Nucleus accumbens (tissue), 56 donors: Measurements from ENCODE around the gene MYO18B.

ENCODE experiments used
- DNase-seq, 56 donors: peaks; one replicate each; lab custom pipeline; 2025; lab: John Stamatoyannopoulos, UW

MYO18B gene

DNA sequence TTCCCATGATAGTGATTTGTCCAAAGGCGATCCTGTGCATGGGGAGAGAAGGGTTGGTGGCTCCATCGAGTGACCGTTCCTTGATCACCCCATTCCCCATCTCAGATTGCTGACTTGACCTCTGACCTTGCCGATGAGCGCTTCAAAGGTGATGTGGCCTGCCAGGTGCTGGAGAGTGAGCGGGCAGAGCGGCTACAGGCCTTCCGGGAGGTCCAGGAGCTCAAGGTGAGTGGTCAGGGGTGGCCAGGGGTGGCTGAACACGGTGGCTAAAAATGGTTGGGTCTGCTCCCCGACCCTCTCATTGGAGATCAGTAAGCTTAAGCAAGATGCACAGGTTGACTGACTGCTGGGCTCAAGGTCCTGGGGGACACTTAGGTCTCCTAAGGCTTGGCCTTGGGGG is 148.7 kb downstream of the MYO18B start:
- no peak for DNase-seq

DNA sequence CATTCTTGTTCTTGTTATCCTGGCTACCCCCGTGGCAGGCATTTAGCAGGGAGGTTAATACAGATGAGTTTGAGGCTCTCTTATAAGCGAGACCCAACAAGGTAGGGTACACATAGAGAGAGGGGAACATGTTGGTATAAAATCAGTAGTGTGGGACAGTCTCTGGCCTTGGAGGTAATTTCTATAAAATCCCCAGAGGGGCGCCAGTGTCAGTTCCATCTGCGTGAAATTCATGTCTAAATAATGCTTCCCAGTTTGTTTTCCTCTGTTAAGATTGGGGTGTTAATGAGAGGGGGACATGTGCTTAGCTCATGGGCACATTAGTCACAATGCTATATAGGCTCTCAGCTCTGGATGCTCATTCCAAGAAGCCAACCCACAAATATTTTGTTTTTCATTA is 150.7 kb downstream of the MYO18B start:
- DNase-seq = no peak

- DNase-seq = no peak
These were observed 153.7 kb downstream of the MYO18B start for GRCh38 chr22:25895678-25896077.

- no peak for DNase-seq
These were observed 154.1 kb downstream of the MYO18B start for GRCh38 chr22:25896098-25896497.

GRCh38 chr22:25896592-25896991 is 154.6 kb downstream of the MYO18B start:
- DNase-seq = no peak

DNA sequence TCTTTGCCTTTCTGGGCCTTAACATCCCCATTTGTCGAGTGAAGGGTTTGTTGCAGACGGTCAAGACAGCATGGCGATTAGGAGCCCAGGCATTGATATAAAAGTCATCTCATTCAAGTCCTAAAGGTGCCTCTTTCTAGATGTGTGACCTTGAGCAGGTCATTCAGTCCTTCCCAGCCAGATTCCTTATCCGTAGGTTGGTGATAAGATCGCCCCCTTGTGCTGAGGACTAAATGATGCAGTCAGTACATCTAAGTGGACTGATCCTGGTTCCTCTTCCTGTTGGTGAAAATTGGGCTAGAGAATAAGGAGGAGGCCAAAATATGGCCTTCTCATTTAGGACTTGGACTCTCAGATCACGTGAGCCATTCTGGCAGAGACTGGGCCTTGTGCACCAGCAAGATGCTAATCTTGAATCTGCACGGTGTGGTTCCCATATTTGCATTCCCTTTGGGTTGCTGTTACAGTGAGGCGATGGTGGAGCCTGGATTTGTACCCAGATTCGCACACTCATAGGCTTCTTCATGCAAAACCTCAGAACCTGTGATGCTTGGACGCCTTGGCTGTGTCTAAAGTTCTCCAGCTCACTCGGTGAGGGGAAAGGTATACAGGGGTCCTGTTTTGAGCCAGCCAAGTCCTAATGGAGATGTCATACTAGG is 156.8 kb downstream of the MYO18B start:
- no peak for DNase-seq

DNA sequence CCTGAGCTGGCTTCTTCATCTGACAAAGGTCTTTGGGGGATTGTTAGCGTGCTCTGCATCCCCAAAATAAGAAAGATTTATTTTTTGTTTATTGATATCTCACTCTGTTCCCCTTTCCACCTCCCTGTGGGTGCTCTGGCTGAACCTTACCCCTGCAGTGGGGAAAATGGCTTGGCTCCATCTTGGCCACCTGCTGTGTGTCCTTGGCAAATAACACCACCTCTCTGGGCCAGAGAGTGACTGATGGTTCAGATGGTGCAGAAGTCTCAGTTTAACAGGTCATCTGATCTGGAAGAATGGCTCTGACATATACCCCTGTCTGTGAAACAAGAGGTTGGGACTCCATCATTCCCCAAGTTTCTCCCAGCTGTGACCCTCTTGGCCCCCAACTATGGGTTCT is 157.6 kb downstream of the MYO18B start:
- no peak for DNase-seq

- no peak for DNase-seq
These were observed 158.4 kb downstream of the MYO18B start for GRCh38 chr22:25900390-25900789.

DNA sequence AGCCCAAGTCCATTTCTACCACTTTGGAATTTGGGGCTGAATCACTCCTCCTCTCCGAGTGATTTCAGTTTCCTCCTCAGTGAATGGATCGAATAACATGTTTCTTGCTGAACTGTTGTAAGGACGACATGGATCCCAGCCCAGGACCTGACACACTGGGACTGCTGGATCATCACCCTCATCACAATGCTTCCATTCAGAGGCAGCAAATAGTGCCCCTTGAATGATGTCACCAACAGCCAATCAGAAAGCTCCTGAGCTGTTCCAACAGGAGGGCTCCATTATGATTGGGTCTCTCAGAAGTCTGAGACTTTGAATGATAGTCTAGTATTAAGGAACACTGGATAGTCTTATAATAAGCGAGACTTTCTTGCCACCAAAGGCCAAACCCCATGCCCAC is 158.9 kb downstream of the MYO18B start:
- DNase-seq = peak in 49 of 56 donors; percentile 8 to 87 (median 58)

DNA sequence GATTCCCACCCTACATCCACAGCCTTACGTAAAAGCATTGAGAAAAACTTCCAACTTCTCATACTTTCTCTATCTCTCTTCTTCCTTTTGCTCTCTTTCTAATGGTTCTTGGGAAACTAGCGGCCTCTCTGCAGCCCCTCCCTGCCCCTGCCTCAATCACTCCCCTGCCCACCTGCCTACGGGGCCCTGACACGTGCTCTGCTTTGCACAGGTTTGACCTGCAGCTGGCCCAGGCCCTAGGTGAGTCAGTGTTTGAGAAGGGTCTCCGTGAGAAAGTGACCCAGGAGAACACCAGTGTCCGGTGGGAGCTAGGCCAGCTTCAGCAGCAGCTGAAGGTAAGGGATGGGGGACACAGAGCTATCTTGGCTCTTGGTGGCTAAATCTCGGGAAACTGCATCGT is 160.4 kb downstream of the MYO18B start:
- DNase-seq = no peak

DNA sequence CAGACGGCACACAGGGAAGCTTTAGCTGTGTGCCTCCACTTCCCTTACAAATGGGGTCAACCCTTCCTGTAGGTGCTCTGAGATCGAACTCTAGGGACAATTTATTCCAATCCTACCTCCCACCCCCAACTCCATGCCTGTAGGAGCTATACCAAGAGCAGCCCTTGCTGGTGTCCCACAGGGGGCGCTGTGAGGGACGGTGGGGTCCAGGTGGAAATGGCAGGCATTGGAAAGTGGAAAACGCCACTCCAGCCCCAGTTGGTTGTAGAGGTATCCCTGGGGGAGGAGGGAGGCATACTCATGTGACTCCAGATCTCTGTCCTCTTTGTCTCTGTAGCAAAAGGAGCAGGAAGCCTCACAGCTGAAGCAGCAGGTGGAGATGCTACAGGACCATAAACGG is 161.3 kb downstream of the MYO18B start:
- DNase-seq = no peak

- no peak for DNase-seq
These were observed 166.2 kb downstream of the MYO18B start for GRCh38 chr22:25908212-25908611.

DNA sequence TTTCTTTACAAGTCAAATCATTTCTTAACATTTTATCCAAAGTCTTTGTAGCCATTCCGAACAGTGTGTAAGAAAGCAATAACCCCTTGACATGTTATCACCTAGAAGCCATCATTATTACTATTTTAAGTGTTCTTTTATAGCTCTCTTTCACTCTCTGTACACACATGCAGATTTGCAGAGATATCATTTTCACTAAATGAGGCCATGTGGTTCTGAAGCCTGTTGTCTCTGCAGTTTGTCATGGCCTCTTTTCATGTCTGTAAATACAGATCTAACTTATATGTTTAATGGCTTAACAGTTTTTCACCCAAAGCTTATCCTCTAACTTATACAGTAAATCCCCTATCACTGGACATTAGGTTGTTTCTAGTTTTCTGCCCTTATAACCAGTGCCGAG is 166.8 kb downstream of the MYO18B start:
- DNase-seq = no peak

- no peak for DNase-seq
These were observed 167.8 kb downstream of the MYO18B start for GRCh38 chr22:25909614-25910387.

GRCh38 chr22:25911243-25911972 is 169.4 kb downstream of the MYO18B start:
- DNase-seq = no peak

- DNase-seq = no peak
These were observed 177.5 kb downstream of the MYO18B start for GRCh38 chr22:25919452-25919851.

- DNase-seq = no peak
These were observed 180.2 kb downstream of the MYO18B start for GRCh38 chr22:25922141-25922540.

GRCh38 chr22:25923914-25924313 is 181.9 kb downstream of the MYO18B start:
- DNase-seq = peak in 2 of 56 donors; percentile 5 to 12

DNA sequence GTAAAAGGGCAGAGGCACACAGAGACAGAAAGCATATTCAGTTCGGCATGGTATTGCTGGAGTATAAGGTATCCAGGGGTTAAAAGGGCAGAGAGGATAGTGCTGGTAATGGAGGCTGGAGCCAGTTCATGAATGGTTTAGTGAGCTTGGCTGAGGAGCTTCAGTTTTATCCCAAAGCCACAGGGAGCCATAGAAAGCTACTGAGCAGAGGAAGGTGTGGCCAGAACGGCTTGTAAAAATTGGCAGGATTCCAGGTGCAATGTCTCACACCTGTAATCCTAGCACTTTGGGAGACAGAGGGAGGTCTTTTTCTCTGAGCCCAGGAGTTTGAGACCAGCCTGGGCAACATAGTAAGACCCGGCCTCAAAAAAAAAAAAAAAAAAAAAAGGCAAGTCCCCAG is 186.1 kb downstream of the MYO18B start:
- DNase-seq = no peak

DNA sequence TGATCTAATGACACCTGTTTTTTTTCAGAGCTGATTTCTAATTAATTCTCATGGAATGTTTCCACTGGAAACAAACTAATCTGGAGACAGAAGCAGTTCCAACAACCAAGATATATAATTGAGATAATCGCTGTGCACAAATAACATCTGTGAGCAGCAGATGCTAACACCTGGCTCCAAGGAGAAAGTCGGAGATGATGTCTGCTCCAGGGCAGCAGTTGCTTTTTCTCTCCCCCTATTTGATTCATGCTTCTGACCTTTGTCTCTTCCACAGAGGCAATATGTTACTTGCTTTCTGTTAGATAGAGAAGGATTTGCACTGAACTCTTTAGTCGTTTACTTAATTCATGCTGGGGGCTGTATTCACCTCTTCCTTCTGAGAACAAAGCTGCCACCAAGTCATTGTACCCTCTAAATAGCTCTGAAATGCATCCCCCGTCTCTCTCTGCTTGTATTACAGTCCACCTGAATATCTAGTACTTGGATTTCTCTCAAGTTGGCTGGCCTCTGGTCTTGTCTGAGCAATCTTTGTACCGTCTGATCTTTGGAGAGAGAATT is 187.4 kb downstream of the MYO18B start:
- DNase-seq = no peak

DNA sequence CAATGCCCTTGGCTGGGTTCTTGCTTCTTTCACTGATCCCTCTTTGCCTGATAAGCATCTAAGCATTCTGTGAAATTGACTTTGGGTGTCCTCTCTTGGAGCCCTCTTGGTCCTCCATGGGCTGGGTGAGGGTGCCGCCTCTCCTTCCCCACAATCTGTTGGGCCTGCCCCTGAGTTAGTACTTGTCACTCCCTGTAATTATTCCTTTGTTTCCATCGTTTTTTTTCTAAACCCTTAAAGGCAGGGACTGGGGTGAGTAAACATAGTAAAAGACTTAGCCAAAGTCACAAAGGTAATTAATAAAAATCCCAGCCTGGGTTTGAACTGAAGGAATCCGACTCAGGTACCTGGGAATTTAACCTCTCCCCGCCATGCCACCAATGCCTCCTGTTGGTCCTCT is 188.1 kb downstream of the MYO18B start:
- no peak for DNase-seq
